Esophagus muscularis mucosa (tissue), 4 donors: Measurements from ENCODE around the gene IPCEF1. TPM values are rescaled to one million over a fixed set of nuclear protein-coding genes. Genes with fewer than 3 reads are reported as not detected.

ENCODE experiments used
- DNase-seq: peaks from one replicate; pipeline ENCODE4 v3.0.0-alpha.2; 2017; ENCODE audit errors: extremely low spot score
- H3K27ac ChIP-seq, 4 donors: fragments of 200-600 bp; sonication (generic); replicated peaks in 1 of 4; 1 replicate in 3 of 4; 2 replicates in 1 of 4; pipeline ENCODE4 v1.5.1; 2016 to 2019; ENCODE audit warnings: mild to moderate bottlenecking in 1 of 4
- H3K27me3 ChIP-seq, 4 donors: fragments of 200-600 bp; sonication (generic); one replicate each; pipeline versions ENCODE4 v1.5.1 to v1.6.0; 2016 to 2019
- H3K36me3 ChIP-seq, 4 donors: fragments of 200-600 bp; sonication (generic); one replicate each; pipeline ENCODE4 v1.5.1; 2016 to 2019
- H3K4me1 ChIP-seq, 4 donors: fragments of 200-600 bp; sonication (generic); one replicate each; pipeline ENCODE4 v1.5.1; 2016 to 2019
- H3K4me3 ChIP-seq, 4 donors: fragments of 200-600 bp; sonication (generic); 1 replicate in 2 of 4; 2 replicates in 2 of 4; pipeline ENCODE4 v1.5.1; 2016 to 2019; ENCODE audit warnings: mild to moderate bottlenecking in 4 of 4, moderate library complexity in 1 of 4
- H3K9me3 ChIP-seq, 4 donors: fragments of 200-600 bp; sonication (generic); 1 replicate in 3 of 4; 2 replicates in 1 of 4; pipeline ENCODE4 v1.5.1; 2016 to 2019
- EP300 ChIP-seq: sonication (generic); formaldehyde crosslinking; IDR thresholded peaks from one replicate; pipeline ENCODE4 v1.6.1; 2017; ENCODE audit warnings: antibody characterized with exemption
- POLR2A ChIP-seq: fragments of 450-650 bp; IDR thresholded peaks from one replicate; pipeline ENCODE4 v1.6.1; 2017; ENCODE audit warnings: antibody characterized with exemption, moderate library complexity, mild to moderate bottlenecking, low read depth
- POLR2AphosphoS5 ChIP-seq, 2 donors: sonication (generic); formaldehyde crosslinking; IDR thresholded peaks; one replicate each; pipeline ENCODE4 v1.6.1; 2017; ENCODE audit warnings: antibody characterized with exemption in 2 of 2
- WGBS: methylation state at CpG from one replicate; pipeline ENCODE4 v1.1.5; 2018; 5-methylcytosine and 5-hydroxymethylcytosine counted together
- intact Hi-C: fragments of 100-400 bp; cut with DNase I; formaldehyde crosslinking; loops from one replicate; pipeline ENCODE4 v1.15.1; 2023
- total RNA-seq, 4 donors: library from RNA; depleted of rRNA; stranded (reverse); fragments of >200 nt; gene quantifications; one replicate each; pipeline versions ENCODE4 v1.1.0 to v1.2.1, GENCODE V29; 2016
- TF ChIP-seq, protein P1 (sequence below), 3 experiments: fragments of 200-600 bp in 2 of 3; fragments of 450-650 bp in 1 of 3; sonication (generic) in 2 of 3; IDR thresholded peaks; one replicate each; pipeline ENCODE4 v1.5.1; 2017 to 2019; ENCODE audit warnings: antibody characterized with exemption in 3 of 3, mild to moderate bottlenecking in 2 of 3, moderate library complexity in 1 of 3

IPCEF1 gene
- total RNA-seq, 4 donors from 2014 or later = 0.63 to 2.7 (median 1.2) TPM

DNA sequence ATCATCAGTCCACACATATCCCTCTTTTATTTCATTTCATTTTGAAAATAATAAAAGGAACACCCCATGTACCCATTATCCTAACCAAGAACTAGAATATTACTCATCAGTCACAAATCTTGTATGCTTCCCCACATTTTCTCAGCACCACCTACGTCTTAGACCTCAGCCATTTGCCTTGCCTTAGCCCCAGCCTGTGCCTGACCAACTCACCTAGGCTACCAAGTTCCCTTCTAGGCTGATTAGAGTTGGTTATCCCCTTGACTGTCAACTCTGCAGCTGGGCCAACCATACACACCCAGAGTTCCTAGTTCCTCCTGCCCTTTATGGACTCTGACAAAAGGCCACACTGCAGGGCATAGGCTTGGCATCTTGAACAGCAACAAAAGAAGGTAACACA is 33.4 kb upstream of the IPCEF1 start:
- Histone ChIP-seq H3K4me3 (no peak overlapping the region), H3K36me3 (no peaks in the 10 kb centered on the region), H3K9me3 (peaks cover 0 to 3% (median 0%) of the 10 kb centered on the region in 4 donors), H3K27me3 (no peaks in the 10 kb centered on the region), H3K27ac (no peak overlapping the region), H3K4me1 (no peaks in the 10 kb centered on the region)
- DNase-seq = no peak
- 96% methylated on average over 1 of the region's 1 CpG for WGBS
- TF ChIP-seq POLR2A (no peak), POLR2AphosphoS5 (IDR thresholded peaks at IDR 0.05) (no peak), EP300 (no peak)
- TF ChIP-seq, protein P1, sequence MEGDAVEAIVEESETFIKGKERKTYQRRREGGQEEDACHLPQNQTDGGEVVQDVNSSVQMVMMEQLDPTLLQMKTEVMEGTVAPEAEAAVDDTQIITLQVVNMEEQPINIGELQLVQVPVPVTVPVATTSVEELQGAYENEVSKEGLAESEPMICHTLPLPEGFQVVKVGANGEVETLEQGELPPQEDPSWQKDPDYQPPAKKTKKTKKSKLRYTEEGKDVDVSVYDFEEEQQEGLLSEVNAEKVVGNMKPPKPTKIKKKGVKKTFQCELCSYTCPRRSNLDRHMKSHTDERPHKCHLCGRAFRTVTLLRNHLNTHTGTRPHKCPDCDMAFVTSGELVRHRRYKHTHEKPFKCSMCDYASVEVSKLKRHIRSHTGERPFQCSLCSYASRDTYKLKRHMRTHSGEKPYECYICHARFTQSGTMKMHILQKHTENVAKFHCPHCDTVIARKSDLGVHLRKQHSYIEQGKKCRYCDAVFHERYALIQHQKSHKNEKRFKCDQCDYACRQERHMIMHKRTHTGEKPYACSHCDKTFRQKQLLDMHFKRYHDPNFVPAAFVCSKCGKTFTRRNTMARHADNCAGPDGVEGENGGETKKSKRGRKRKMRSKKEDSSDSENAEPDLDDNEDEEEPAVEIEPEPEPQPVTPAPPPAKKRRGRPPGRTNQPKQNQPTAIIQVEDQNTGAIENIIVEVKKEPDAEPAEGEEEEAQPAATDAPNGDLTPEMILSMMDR (IDR thresholded peaks at IDR 0.05) = no peak
- intact Hi-C loops = no loop called here

DNA sequence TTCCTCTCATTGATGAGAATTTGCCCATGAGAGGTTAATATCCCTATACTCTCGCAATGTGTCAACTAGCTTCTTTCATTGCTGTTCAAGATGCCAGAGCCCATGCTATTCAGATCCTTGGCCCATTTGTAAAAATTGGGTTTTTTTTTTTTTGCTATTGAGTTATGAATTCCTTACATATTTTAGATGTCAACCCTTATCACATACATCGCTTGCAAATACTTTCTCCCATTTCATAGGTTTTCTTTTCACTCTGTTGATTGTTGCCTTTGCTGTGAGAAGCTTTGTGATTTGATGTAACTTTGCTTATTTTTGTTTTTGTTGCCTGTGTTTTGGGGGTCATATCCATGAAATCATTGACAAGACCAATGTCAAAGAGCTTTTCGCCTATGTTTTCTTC is 32.2 kb upstream of the IPCEF1 start:
- intact Hi-C loops = no loop called here
- no peaks in the 10 kb centered on the region for H3K36me3 ChIP-seq

DNA sequence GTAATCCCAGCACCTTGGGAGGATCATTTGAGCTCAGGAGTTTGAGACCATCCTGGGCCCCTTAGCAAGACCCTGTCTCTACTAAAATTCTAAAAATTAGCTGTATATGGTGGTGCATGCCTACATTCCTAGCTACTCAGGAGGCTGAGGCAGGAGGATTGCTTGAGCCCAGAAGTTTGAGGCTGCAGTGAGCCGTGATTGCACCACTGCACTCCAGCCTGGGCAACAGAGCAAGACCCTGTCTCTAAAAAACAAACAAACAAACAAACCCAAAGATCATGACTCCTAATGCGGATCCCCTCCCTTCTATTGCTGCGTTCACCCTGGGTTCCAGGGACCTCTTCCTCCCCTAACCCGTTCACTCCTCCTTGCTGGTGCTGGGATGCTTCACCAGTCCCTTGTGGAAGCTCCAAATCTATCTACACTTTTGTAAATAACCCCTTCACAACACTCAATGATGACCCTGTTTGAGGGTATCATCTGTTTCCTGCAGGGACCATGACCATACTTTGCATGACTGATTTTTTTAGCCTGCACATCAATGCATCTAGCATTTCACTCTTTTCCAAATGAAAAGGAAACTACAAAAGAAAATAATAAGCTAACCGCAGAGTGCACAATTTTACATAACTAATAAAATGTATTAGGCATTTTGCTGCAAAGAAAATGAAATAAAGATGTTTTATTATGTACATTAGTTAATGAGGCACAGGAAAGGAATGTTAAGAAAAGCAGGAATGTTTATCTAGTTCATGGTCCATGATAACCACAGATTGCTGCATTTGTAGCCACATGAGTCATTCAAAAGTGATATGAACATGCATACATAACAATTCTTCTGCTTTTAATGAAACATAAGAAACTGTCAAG is 30.5 kb upstream of the IPCEF1 start:
- Histone ChIP-seq H3K27me3 (no peaks in the 10 kb centered on the region), H3K27ac (no peak overlapping the region), H3K4me1 (peaks cover 0 to 14% (median 11%) of the 10 kb centered on the region in 4 donors), H3K4me3 (no peak overlapping the region), H3K36me3 (no peaks in the 10 kb centered on the region), H3K9me3 (peaks cover 0 to 3% (median 0%) of the 10 kb centered on the region in 4 donors)
- TF ChIP-seq, protein P1 (IDR thresholded peaks at IDR 0.05) = no peak
- TF ChIP-seq POLR2A (no peak), EP300 (no peak), POLR2AphosphoS5 (IDR thresholded peaks at IDR 0.05) (no peak)
- WGBS = 85% methylated on average over 5 of the region's 5 CpGs
- intact Hi-C loops = no loop called here
- DNase-seq = no peak

More for the DNA sequence above, 32.2 kb upstream of the IPCEF1 start:
- TF ChIP-seq POLR2AphosphoS5 (IDR thresholded peaks at IDR 0.05) = no peak
- no peak for TF ChIP-seq POLR2A
- TF ChIP-seq, protein P1 (IDR thresholded peaks at IDR 0.05) = no peak
- no peak for TF ChIP-seq EP300
- no peak for DNase-seq
- WGBS = 99% methylated on average over 3 of the region's 3 CpGs
- Histone ChIP-seq H3K9me3 (peaks cover 0 to 3% (median 0%) of the 10 kb centered on the region in 4 donors), H3K27ac (no peak overlapping the region), H3K4me3 (no peak overlapping the region), H3K27me3 (no peaks in the 10 kb centered on the region), H3K4me1 (peaks cover 0 to 11% (median 10%) of the 10 kb centered on the region in 4 donors)

DNA sequence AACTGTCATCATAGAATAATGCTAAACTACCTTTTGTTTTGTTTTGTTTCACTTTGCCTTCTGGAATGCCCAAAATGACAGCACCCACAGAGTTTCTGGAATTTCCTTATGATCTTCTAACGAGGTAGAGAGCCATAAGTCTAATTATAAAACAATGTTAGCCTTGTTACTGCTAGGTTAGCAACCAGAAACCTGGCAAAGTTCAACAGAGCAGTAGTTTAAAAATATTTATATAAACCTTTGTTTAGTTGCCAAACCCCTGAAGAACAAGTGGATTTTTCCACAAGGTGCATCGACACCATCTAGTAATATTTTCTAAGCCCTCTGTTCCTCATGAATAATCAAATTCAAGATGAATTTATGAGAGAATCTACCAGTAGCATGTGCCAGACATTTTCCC is 27.6 kb upstream of the IPCEF1 start:
- no peaks in the 10 kb centered on the region for H3K36me3 ChIP-seq
- H3K4me3 ChIP-seq = no peak overlapping the region
- 33% methylated on average over 2 of the region's 2 CpGs for WGBS
- no peaks in the 10 kb centered on the region for H3K27me3 ChIP-seq
- TF ChIP-seq, protein P1 (IDR thresholded peaks at IDR 0.05) = no peak
- TF ChIP-seq POLR2A (no peak), EP300 (no peak), POLR2AphosphoS5 (IDR thresholded peaks at IDR 0.05) (no peak)
- peaks cover 0 to 14% (median 11%) of the 10 kb centered on the region in 4 donors for H3K4me1 ChIP-seq
- H3K27ac ChIP-seq = peak overlapping the region; percentile 2 to 23 (median 12)
- intact Hi-C loops = no loop called here
- no peak for DNase-seq
- H3K9me3 ChIP-seq = peaks cover 0 to 1% (median 0%) of the 10 kb centered on the region in 4 donors
